Choroid plexus epithelial cell (primary cell): ENCODE data around the gene SYTL4.
A peak's percentile ranks its signal among the peaks of the same experiment; 100 is the strongest.

Experiments used
- DNase-seq: peaks from one replicate; pipeline ENCODE4 v3.0.0-alpha.2; 2010; ENCODE audit warnings: low read depth
- H3K4me3 ChIP-seq: 2 replicates; pipeline ENCODE4 v1.5.1; 2011; ENCODE audit warnings: low read depth, mild to moderate bottlenecking, control low read depth, low read length, moderate library complexity
- TF ChIP-seq, protein P1 (sequence below): conservative IDR thresholded peaks from 2 replicates; pipeline ENCODE4 v1.5.1; 2011; ENCODE audit warnings: low read depth, mild to moderate bottlenecking, control low read depth, inconsistent platforms, low read length, moderate library complexity

SYTL4 gene

DNA sequence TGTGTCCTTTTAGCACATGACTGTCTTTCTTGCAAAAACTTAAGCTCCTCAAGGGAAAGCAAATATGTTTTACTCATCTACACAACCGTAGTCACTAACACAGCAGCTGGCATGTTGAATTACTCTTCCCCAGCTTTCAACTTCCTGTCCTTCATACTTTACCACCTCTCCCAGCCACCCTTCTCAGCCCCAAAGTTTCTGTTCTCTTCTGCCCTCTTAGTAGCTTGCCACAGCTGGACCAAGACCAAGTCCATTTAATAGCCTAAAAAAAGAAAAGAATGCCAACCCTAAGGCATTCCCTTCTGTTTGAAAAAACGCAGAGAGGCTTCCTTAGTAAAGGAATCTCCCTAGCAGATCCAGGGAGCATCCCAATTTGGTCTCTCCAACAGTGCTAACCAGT is 51.2 kb downstream of the SYTL4 start:
- no peak overlapping the region for H3K4me3 ChIP-seq
- DNase-seq, result peak; percentile 23
- TF ChIP-seq, protein P1, sequence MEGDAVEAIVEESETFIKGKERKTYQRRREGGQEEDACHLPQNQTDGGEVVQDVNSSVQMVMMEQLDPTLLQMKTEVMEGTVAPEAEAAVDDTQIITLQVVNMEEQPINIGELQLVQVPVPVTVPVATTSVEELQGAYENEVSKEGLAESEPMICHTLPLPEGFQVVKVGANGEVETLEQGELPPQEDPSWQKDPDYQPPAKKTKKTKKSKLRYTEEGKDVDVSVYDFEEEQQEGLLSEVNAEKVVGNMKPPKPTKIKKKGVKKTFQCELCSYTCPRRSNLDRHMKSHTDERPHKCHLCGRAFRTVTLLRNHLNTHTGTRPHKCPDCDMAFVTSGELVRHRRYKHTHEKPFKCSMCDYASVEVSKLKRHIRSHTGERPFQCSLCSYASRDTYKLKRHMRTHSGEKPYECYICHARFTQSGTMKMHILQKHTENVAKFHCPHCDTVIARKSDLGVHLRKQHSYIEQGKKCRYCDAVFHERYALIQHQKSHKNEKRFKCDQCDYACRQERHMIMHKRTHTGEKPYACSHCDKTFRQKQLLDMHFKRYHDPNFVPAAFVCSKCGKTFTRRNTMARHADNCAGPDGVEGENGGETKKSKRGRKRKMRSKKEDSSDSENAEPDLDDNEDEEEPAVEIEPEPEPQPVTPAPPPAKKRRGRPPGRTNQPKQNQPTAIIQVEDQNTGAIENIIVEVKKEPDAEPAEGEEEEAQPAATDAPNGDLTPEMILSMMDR, result no peak

DNA sequence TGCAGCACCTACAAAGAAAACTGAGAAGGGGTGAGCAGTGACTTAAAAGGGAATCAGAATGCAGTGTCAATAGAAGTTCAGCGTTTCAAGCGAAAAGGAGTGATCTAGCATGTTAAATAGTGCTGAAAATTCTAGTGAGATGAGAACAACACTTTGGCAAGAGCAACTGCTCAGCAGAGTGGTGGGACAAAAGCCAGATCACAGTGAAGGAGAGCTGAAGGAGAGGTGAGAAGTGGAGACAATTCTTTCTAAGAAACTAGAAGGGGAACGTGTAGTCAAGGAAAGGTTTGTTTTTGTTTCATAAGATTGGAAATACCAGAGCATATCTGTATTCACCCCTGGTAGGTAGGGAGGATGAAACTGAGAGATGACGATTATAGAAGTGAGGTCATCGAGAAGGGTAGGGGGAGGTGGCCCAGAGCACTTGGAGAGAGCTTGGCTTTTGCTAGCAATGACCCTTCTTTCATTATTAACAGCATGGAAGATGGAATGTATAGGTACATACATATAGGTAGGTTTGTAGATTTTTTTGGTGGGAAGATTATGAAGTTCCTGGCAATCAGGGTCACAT is 54.2 kb downstream of the SYTL4 start:
- H3K4me3 ChIP-seq, result no peak overlapping the region
- TF ChIP-seq, protein P1, result no peak
- DNase-seq, result peak; percentile 89

DNA sequence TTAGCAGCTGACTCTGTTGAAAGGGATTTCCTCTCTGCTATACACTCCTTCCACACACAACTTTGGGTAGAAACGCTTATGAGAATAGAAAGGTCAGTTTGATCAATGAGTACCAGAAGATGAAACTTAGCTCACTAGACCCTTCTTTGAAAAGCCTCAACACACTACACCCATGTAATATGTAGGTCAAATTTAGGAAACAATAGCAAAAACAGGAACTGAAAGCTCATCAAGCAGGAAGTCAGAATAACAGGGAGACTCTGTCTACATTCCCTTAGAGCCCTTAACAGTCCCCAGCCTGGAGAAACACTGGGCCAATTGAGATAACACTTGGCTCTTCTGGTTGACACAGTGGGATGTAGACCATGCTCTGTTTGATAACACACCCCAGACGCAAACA is 57.2 kb downstream of the SYTL4 start:
- TF ChIP-seq, protein P1, result no peak

DNA sequence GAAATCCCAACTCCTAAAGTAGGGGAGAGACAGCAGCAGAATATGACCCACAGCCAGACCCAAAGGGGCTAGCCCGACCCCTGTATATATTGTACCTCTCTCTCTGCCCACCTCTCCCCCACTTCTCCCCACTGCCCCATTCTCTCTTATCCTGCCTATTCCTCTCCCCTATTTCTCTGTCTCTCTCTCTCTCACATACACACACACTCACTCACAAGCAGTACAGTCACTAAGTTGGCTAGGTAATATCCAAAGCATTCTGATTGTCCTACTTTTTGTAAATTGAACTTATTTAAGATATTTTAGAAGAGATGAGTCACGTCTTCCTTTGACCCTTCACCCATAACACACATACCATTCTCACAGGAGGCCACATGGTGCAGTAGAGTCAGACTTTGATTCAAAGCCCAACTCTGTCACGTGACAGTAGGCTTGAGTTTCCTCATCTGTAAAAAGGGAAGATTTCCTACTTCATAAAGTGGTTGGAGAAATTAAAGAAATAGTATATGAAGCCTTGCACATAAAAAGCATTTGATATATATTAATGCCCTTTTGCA is 58.4 kb downstream of the SYTL4 start:
- no peak overlapping the region for H3K4me3 ChIP-seq
- TF ChIP-seq, protein P1, result no peak
- DNase-seq, result peak; percentile 94

More for the DNA sequence above, 57.2 kb downstream of the SYTL4 start:
- H3K4me3 ChIP-seq, result no peak overlapping the region
- no peak for DNase-seq

DNA sequence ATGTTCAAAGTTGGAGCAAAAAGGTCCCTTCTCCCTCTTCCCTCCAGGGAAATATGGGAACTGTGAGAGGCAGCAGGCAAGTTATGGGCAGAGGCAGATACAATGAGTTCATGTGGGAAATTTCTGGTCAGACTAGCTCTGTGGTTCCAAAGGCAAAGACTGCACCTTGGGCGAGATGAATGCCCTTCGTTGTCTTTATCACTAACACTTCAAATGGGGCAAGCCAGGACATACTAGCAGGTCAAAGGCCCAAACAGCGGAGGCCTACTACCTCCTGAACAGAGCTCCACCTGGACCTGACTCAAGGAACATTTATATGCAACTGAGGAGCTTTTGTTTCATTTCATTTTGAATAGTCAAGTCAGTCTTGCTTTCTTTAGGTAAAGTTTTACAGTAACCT is 59.0 kb downstream of the SYTL4 start:
- no peak for DNase-seq
- TF ChIP-seq, protein P1, result no peak
- no peak overlapping the region for H3K4me3 ChIP-seq

DNA sequence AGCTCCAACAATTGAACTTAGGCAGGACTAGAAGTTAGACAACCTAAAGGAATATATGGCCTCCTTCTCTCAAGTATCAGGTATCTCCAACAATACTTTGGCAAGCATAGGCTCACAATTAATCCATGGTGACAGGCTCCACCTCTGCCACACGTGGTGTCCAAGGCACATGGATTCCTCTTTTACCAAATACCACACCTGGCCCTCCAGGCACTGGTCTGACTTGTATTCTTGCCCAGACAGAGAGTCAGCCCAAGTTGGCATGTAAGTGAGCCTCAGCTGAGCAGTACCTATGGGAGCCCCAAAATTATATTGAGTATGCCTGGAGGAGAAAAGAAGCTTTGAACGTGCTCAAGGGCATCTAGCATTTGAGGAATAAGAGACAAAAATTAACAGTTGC is 68.3 kb downstream of the SYTL4 start:
- TF ChIP-seq, protein P1, result no peak
- DNase-seq, result no peak

DNA sequence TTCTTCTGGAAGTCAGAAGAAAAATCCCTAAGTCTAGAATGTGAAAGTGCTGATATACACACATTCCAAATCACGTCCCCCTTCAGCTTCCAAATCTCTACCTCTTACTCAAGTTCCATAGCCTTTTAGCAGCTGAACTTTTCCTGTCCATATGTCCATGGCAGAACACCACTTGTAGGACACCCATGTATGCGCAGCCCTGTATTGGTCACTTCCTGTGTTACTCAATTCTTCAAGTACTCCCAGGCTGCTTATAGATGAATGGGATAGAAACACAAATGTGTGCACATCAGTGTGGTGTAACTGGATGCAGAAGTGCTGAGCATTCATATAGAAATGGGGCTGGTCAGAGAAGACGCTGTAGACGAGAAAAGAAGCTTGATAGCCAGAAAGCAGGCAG is 69.1 kb downstream of the SYTL4 start:
- TF ChIP-seq, protein P1, result no peak
- H3K4me3 ChIP-seq, result no peak overlapping the region
- DNase-seq, result peak; percentile 79

More for the DNA sequence above, 68.3 kb downstream of the SYTL4 start:
- no peak overlapping the region for H3K4me3 ChIP-seq
